Measurements from ENCODE around the gene TREML1. TPM values are rescaled to one million over a fixed set of nuclear protein-coding genes. Genes with fewer than 3 reads are reported as not detected.

Gene TREML1
- total and polyA plus RNA-seq, 2 of the 8 experiments (the other 6 are each of a cell fraction or from before 2014, with no cell fraction given) = 0.08 TPM; not detected in 1

DNA sequence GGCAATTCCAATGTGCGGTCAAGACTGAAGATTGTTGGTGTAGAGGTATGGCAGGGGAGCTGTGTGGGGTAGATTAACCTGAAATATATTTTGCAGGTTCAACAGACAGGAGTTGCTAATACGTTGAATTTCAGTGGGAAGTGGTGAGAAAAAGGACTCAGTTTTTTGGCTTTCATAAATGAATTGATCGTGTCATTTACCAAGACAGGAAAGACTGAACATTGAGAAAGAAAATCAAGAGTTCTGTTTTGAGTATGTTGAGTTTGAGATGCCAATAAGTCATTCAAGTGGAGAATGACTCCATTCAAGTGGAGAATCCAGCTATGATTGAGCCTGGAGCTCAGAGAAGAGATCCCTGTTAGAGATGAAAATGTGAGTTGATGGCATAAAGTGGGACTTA, 50.3 kb downstream of the TREML1 start:
- H3K56ac ChIP-seq (replicated peaks; ENCODE audit: insufficient read length, low read depth, low read length) = no peak overlapping the region
- H3K23me2 ChIP-seq (ENCODE audit: low read depth, low read length) = peaks cover 2% of the 10 kb centered on the region; the same call in 1 of the 2 replicates
- no peak overlapping the region for H2BK120ac ChIP-seq (replicated peaks; ENCODE audit: low read depth, low read length)
- no peak overlapping the region for H3K27ac ChIP-seq (ENCODE audit: low read depth, low read length)
- no peak overlapping the region for H2AK5ac ChIP-seq (ENCODE audit: low read depth, low read length)
- ChIA-PET CTCF (ENCODE audit: partially characterized antibody) (interaction anchor here (0.8 to 5.5 kb wide), 8 partner anchors 10 to 200 kb away, joined by 3 to 66 read pairs (median 6); partner anchors contain the start of gene TREML4), POLR2A (ENCODE audit: partially characterized antibody) (no interaction called here)
- H3K4me2 ChIP-seq (ENCODE audit: insufficient read depth in 1 of 2, low read depth in 2 of 2, low read length in 2 of 2) = no peak overlapping the region
- no peak overlapping the region for H3K4ac ChIP-seq (replicated peaks; ENCODE audit: insufficient read length, low read depth, low read length)
- peaks cover 0 to 6% (median 3%) of the 10 kb centered on the region in 4 experiments; a peak in 2 of 7 replicates for H3K27me3 ChIP-seq (replicated peaks in 1 of 4; ENCODE audit: control insufficient read depth in 3 of 4, extremely low read depth in 1 of 4, insufficient read depth in 3 of 4, low read length in 3 of 4)
- no peak for FAIRE-seq
- H3K4me3 ChIP-seq (ENCODE audit: extremely low read depth in 1 of 4, insufficient read depth in 2 of 4, low read depth in 3 of 4, low read length in 4 of 4) = no peak overlapping the region
- H3K4me1 ChIP-seq (replicated peaks in 1 of 4; ENCODE audit: control insufficient read depth in 3 of 4, insufficient read depth in 4 of 4, low read length in 3 of 4) = peaks cover 0 to 2% (median 0%) of the 10 kb centered on the region in 4 experiments; a peak in 1 of 7 replicates
- no peak overlapping the region for H4K5ac ChIP-seq (ENCODE audit: insufficient read length, low read depth, low read length)
- H2BK20ac ChIP-seq (ENCODE audit: low read length) = no peak overlapping the region
- no peak overlapping the region for H3K9ac ChIP-seq (replicated peaks in 1 of 4; ENCODE audit: extremely low read depth in 1 of 4, low read depth in 3 of 4, low read length in 3 of 4)
- no peak overlapping the region for H4K8ac ChIP-seq (ENCODE audit: extremely low read depth, insufficient read depth, low read length)
- no peaks in the 10 kb centered on the region for H3K79me2 ChIP-seq (ENCODE audit: control insufficient read depth in 1 of 2, insufficient read depth in 2 of 2, low read length in 2 of 2)
- no peaks in the 10 kb centered on the region for H4K20me1 ChIP-seq (replicated peaks in 1 of 2; ENCODE audit: control insufficient read depth in 1 of 2, insufficient read depth in 2 of 2, low read length in 2 of 2)
- DNase-seq (ENCODE audit: low read depth in 1 of 2, low spot score in 2 of 2) = no peak
- H3K36me3 ChIP-seq (ENCODE audit: control insufficient read depth in 2 of 4, insufficient read depth in 4 of 4, low read length in 3 of 4) = peaks cover 0 to 14% (median 3%) of the 10 kb centered on the region in 4 experiments; a peak in 4 of 8 replicates
- H3K79me1 ChIP-seq (ENCODE audit: low read depth, low read length) = no peaks in the 10 kb centered on the region
- no peak overlapping the region for H3K23ac ChIP-seq (ENCODE audit: insufficient read length)
- H3K14ac ChIP-seq (ENCODE audit: insufficient read length) = no peak overlapping the region
- H4K91ac ChIP-seq (replicated peaks; ENCODE audit: insufficient read length, low read length) = no peak overlapping the region
- no peak overlapping the region for H3K18ac ChIP-seq (ENCODE audit: extremely low read depth, low read length)
- H3K9me3 ChIP-seq (ENCODE audit: insufficient read depth in 2 of 2, low read depth in 1 of 2, low read length in 1 of 2) = no peaks in the 10 kb centered on the region
- H2AFZ ChIP-seq (ENCODE audit: low read length) = no peak overlapping the region
- no peak overlapping the region for H2BK15ac ChIP-seq (ENCODE audit: low read length)
- H2BK5ac ChIP-seq (ENCODE audit: low read depth, low read length) = no peak overlapping the region
- no peak overlapping the region for H2BK12ac ChIP-seq (ENCODE audit: low read depth, low read length)
- WGBS, 2 experiments (ENCODE audit: extremely low coverage in 1 of 2, insufficient coverage in 1 of 2, insufficient read length in 1 of 2, insufficient replicate concordance in 2 of 2, low coverage in 1 of 2, low lambda C conversion rate in 2 of 2, missing lambda C conversion rate in 1 of 2) = 86% methylated on average over 3 of the region's 3 CpGs; no CpG with 5 or more reads in 1 of the 2 experiments
- TF ChIP-seq ATF2 (IDR thresholded peaks at IDR 0.05; ENCODE audit: low read length) (no peak), CBX8 (IDR thresholded peaks at IDR 0.05; ENCODE audit: borderline replicate concordance, low read depth, low read length) (no peak), USF2 (IDR thresholded peaks at IDR 0.05; ENCODE audit: low read length) (no peak), GABPA (IDR thresholded peaks at IDR 0.05; ENCODE audit: borderline replicate concordance, insufficient read depth, low read length) (no peak), TCF12 (IDR thresholded peaks at IDR 0.05; ENCODE audit: low read depth, low read length) (no peak), NANOG (IDR thresholded peaks at IDR 0.05; ENCODE audit: insufficient read depth, low read depth, low read length, poor library complexity, severe bottlenecking) (no peak), RFX5 (IDR thresholded peaks at IDR 0.05; ENCODE audit: borderline replicate concordance, low read depth, low read length) (no peak), GTF2F1 (IDR thresholded peaks at IDR 0.05; ENCODE audit: borderline replicate concordance, low read depth, low read length) (no peak), RXRA (IDR thresholded peaks at IDR 0.05; ENCODE audit: insufficient read depth, low read depth, low read length) (no peak)
- TF ChIP-seq, protein P1, sequence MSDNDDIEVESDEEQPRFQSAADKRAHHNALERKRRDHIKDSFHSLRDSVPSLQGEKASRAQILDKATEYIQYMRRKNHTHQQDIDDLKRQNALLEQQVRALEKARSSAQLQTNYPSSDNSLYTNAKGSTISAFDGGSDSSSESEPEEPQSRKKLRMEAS (IDR thresholded peaks at IDR 0.05) = no peak
